ENCODE results near the gene ANXA1. TPM values are rescaled to one million over a fixed set of nuclear protein-coding genes. Genes with fewer than 3 reads are reported as not detected.

Gene ANXA1
- total RNA-seq, 1 donor from 2014 or later, result 309 TPM

- TF ChIP-seq, protein P1, sequence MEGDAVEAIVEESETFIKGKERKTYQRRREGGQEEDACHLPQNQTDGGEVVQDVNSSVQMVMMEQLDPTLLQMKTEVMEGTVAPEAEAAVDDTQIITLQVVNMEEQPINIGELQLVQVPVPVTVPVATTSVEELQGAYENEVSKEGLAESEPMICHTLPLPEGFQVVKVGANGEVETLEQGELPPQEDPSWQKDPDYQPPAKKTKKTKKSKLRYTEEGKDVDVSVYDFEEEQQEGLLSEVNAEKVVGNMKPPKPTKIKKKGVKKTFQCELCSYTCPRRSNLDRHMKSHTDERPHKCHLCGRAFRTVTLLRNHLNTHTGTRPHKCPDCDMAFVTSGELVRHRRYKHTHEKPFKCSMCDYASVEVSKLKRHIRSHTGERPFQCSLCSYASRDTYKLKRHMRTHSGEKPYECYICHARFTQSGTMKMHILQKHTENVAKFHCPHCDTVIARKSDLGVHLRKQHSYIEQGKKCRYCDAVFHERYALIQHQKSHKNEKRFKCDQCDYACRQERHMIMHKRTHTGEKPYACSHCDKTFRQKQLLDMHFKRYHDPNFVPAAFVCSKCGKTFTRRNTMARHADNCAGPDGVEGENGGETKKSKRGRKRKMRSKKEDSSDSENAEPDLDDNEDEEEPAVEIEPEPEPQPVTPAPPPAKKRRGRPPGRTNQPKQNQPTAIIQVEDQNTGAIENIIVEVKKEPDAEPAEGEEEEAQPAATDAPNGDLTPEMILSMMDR (conservative IDR thresholded peaks at IDR 0.05; ENCODE audit: low read depth, low read length), result no peak
- no peak overlapping the region for H3K4me3 ChIP-seq (ENCODE audit: low read depth, low read length)
- no peak for DNase-seq (ENCODE audit: low read depth)
Observed at GRCh38 chr9:73155377-73155776, 3.7 kb downstream of the ANXA1 start.

DNA sequence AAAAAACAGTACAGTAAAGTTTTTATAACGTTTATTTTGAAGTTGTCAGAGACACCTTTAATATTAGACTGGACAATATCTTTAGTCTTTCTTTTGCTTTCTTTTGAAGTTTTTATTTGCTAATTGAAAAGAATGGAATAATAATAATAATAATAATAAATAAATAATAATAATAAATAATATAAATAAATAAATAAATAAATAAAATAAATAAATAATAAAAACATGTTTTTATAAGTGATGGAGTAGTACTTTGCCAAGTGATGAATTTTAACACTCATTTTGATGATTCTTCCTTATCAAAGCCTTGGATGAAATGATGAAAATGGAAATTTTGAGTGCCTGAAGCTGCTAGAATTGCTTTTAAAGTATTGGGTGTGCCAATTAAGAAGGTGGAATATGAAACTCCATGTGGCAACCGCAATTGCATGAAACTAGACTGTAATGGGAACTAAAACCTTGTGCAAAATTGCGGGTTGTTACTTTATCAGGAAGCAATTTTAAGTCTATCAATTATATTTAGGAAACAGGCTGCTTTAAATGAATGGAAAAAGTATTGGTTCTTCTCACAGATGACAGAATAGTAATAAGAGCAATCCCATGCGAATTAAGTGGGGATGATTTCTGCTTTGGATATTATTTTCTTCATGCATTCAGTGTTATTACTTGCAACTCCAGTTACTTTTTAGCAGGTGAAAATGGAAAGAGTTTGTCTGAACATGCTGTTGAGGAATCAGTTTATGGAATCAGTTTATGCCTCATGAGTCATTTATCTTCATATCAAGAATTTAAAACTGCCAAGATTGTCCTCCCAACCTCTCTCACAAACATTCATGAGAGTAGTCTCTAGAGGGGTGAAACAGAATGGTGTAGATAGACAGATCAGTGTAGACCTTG, 4.6 kb downstream of the ANXA1 start:
- H3K4me3 ChIP-seq (ENCODE audit: low read depth, low read length), result no peak overlapping the region
- no peak for DNase-seq (ENCODE audit: low read depth)
- TF ChIP-seq, protein P1 (conservative IDR thresholded peaks at IDR 0.05; ENCODE audit: low read depth, low read length), result no peak

DNA sequence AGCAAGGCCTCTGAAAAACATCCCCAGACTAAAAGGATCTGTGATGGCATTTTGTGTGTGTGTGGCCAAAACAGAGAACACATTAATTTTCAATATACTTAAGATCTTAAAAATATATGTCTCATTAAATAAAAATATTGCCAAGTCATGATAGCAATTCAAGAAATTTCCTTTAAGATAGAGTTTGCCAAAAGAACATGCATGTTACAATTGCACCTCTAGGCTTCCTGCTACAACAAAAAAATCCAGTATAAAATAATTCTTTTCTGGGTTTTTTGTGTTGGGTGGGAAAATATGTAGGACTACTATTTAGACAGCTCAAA, 5.2 kb downstream of the ANXA1 start:
- DNase-seq (ENCODE audit: low read depth), result no peak
- no peak overlapping the region for H3K4me3 ChIP-seq (ENCODE audit: low read depth, low read length)

DNA sequence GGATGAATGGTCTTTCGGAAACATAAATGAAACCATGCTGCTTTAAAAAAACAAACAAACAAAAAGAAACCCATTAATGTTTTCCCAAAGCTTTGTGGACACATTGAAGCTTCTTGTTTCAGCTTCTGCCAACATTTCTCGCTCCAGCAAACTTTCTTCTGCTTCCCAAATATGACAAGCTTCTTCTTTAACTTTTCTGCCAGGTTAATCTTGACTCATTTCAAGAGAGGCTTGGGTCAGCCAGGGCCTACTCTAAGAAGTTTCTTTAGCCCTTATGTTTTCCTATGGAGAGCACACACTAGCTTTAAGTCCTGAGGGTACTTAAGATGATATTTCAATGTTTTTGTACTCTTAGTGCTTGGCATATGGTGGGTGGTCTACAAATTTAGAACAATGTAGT, 6.1 kb downstream of the ANXA1 start:
- TF ChIP-seq, protein P1 (conservative IDR thresholded peaks at IDR 0.05; ENCODE audit: low read depth, low read length), result no peak
- DNase-seq (ENCODE audit: low read depth), result no peak
- no peak overlapping the region for H3K4me3 ChIP-seq (ENCODE audit: low read depth, low read length)

More for the DNA sequence above, 5.2 kb downstream of the ANXA1 start:
- TF ChIP-seq, protein P1 (conservative IDR thresholded peaks at IDR 0.05; ENCODE audit: low read depth, low read length), result no peak

DNA sequence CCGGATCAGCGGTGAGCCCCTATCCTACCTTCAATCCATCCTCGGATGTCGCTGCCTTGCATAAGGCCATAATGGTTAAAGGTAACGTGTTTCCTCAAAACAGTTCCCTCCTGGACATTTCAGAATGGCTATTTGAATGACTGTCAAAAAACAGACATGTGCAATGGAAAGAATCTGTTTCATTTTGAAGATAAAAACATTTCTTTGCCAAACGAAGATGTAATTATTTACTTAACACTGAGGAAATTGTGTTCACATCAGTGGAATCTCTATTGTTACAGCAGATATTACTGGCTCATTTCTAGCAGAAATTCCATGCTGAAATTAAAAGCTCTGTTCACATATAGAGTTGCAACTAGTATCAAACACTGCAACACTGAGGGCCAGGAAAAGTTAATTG, 7.1 kb downstream of the ANXA1 start:
- H3K4me3 ChIP-seq (ENCODE audit: low read depth, low read length), result no peak overlapping the region
- TF ChIP-seq, protein P1 (conservative IDR thresholded peaks at IDR 0.05; ENCODE audit: low read depth, low read length), result no peak
- DNase-seq (ENCODE audit: low read depth), result no peak

GRCh38 chr9:73160868-73161267, 9.2 kb downstream of the ANXA1 start:
- no peak overlapping the region for H3K4me3 ChIP-seq (ENCODE audit: low read depth, low read length)
- TF ChIP-seq, protein P1 (conservative IDR thresholded peaks at IDR 0.05; ENCODE audit: low read depth, low read length), result no peak

More at GRCh38 chr9:73160868-73161267, 9.2 kb downstream of the ANXA1 start:
- DNase-seq (ENCODE audit: low read depth), result no peak
